Esophagus (tissue), 2 donors: ENCODE data around the gene PARD3. TPM values are rescaled to one million over a fixed set of nuclear protein-coding genes. Genes with fewer than 3 reads are reported as not detected.

Experiments used
- H3K27ac ChIP-seq, 2 donors: one replicate each; pipeline ENCODE4 v1.5.1; 2013; ENCODE audit warnings: low read depth in 2 of 2, mild to moderate bottlenecking in 2 of 2, inconsistent platforms in 1 of 2, low read length in 1 of 2, moderate library complexity in 1 of 2
- H3K27me3 ChIP-seq, 2 donors: one replicate each; pipeline ENCODE4 v1.6.1; 2013; ENCODE audit warnings: low read length in 2 of 2, control low read depth in 1 of 2, mild to moderate bottlenecking in 1 of 2; ENCODE audit not compliant: insufficient read depth in 2 of 2, control insufficient read depth in 1 of 2
- H3K36me3 ChIP-seq, 2 donors: one replicate each; pipeline ENCODE4 v1.6.1; 2013; ENCODE audit warnings: low read length in 1 of 2; ENCODE audit not compliant: control insufficient read depth in 2 of 2, insufficient read depth in 2 of 2
- H3K4me1 ChIP-seq, 2 donors: one replicate each; pipeline ENCODE4 v1.6.1; 2013; ENCODE audit warnings: low read length in 1 of 2; ENCODE audit not compliant: control insufficient read depth in 2 of 2, insufficient read depth in 2 of 2
- H3K4me3 ChIP-seq, 2 donors: one replicate each; pipeline ENCODE4 v1.5.1; 2013; ENCODE audit warnings: low read length in 2 of 2, mild to moderate bottlenecking in 2 of 2, low read depth in 1 of 2, moderate library complexity in 1 of 2
- H3K9me3 ChIP-seq, 2 donors: one replicate each; pipeline ENCODE4 v1.6.1; 2013; ENCODE audit warnings: mild to moderate bottlenecking in 2 of 2, low read depth in 1 of 2, low read length in 1 of 2, moderate library complexity in 1 of 2; ENCODE audit not compliant: control insufficient read depth in 2 of 2, insufficient read depth in 1 of 2
- WGBS, 2 donors: extraction: QIAGEN DNeasy Blood & Tissue Kit; methylation state at CpG; one replicate each; pipeline ENCODE4 v1.1.7; 2013; 5-methylcytosine and 5-hydroxymethylcytosine counted together
- polyA plus RNA-seq, 2 donors: library from polyadenylated mRNA; stranded (reverse); fragments of 200-250 nt; gene quantifications; one replicate each; pipeline ENCODE4 v1.2.3, GENCODE V29; 2013
- donor health status: healthy with polysubstance abuse.
- donor health status: Bipolar disorder and iron deficiency.

The PARD3 gene
- polyA plus RNA-seq, 2 donors: 40.3 to 71.3 TPM

GRCh38 chr10:34520510-34520909 lies 294.6 kb downstream of the PARD3 start:
- Histone ChIP-seq H3K27ac (no peak overlapping the region), H3K27me3 (no peaks in the 10 kb centered on the region), H3K9me3 (no peaks in the 10 kb centered on the region), H3K36me3 (no peaks in the 10 kb centered on the region), H3K4me1 (no peaks in the 10 kb centered on the region), H3K4me3 (no peak overlapping the region)
- WGBS, 2 donors: 87 to 93% methylated on average over 2 of the region's 2 CpGs

DNA sequence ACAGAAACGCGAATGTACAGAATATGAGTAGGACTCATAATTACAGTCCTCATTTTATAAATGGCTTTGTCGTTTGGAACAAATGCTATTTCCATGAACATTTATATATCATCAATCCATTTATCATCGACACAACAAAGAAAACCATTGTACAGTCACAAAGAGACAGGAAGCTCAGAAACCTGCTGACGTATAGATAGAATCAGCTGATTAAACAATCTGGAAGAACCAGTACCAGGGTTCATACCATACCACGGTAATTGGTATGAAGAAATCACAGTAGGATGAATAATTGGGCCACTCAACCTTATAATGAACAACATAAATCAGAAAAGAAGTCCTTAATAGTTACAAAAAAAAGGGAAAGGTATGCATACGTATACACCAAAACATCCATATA lies 295.0 kb downstream of the PARD3 start:
- peak overlapping the region; percentile 39 to 68 for H3K27ac ChIP-seq
- no peak overlapping the region for H3K4me3 ChIP-seq
- H3K36me3 ChIP-seq: peaks cover 0 to 2% of the 10 kb centered on the region in 2 donors
- WGBS, 2 donors: 65 to 69% methylated on average over 7 of the region's 7 CpGs
- no peaks in the 10 kb centered on the region for H3K27me3 ChIP-seq
- no peaks in the 10 kb centered on the region for H3K4me1 ChIP-seq
- H3K9me3 ChIP-seq: no peaks in the 10 kb centered on the region

DNA sequence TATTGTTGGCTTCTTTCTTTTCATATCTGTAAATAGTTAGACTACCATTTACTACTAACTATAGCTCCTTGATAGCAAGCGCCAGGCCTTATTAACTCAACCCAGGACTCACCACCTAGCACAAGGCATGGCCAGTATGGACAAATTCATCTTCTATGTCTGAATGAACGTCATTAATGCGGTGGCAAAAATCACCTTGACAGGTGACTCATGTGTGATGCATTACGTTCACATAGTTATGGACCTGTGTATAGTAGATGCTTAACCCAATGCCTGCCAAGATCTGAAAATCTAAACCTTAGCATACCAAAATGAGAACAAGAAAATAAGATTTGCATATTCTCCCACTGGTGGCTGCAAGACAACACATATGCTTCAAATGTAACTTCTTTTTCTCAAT lies 300.8 kb downstream of the PARD3 start:
- WGBS, 2 donors: 76 to 79% methylated on average over 4 of the region's 4 CpGs
- no peaks in the 10 kb centered on the region for H3K27me3 ChIP-seq
- no peak overlapping the region for H3K27ac ChIP-seq

DNA sequence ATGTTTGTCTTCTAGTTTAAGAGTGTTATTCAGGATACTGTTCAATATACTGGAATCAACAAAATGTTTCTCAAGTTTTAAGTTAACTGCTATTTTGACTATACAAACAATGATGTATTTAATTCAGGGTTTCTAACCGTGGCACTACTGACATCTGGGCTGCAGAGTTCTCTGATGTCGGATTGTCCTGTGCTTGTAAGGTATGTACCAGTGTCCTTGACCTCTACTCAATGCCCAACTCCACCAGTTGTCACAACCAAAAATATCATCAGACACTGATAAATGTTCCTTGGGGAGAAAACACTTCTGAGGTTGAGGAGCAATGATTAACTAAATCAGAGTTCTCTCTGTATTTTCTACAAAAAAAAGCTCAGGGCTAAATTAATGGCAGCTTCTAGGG lies 301.5 kb downstream of the PARD3 start:
- no peaks in the 10 kb centered on the region for H3K4me1 ChIP-seq
- H3K9me3 ChIP-seq: no peaks in the 10 kb centered on the region

More for the DNA sequence above, 300.8 kb downstream of the PARD3 start:
- H3K4me1 ChIP-seq: no peaks in the 10 kb centered on the region
- no peaks in the 10 kb centered on the region for H3K9me3 ChIP-seq
- no peak overlapping the region for H3K4me3 ChIP-seq
- H3K36me3 ChIP-seq: peaks cover 0 to 5% of the 10 kb centered on the region in 2 donors

GRCh38 chr10:34507217-34507616 lies 307.9 kb downstream of the PARD3 start:
- H3K27me3 ChIP-seq: no peaks in the 10 kb centered on the region
- no peak overlapping the region for H3K27ac ChIP-seq
- H3K36me3 ChIP-seq: no peaks in the 10 kb centered on the region
- no peaks in the 10 kb centered on the region for H3K9me3 ChIP-seq
- WGBS, 2 donors: 53 to 64% methylated on average over 3 of the region's 3 CpGs
- no peak overlapping the region for H3K4me3 ChIP-seq
- H3K4me1 ChIP-seq: no peaks in the 10 kb centered on the region

More for the DNA sequence above, 301.5 kb downstream of the PARD3 start:
- Histone ChIP-seq H3K4me3 (no peak overlapping the region), H3K27ac (no peak overlapping the region), H3K27me3 (no peaks in the 10 kb centered on the region), H3K36me3 (peaks cover 0 to 5% of the 10 kb centered on the region in 2 donors)
- WGBS, 2 donors: 82 to 85% methylated on average over 2 of the region's 2 CpGs

GRCh38 chr10:34506786-34507185 lies 308.3 kb downstream of the PARD3 start:
- Histone ChIP-seq H3K27me3 (no peaks in the 10 kb centered on the region), H3K9me3 (no peaks in the 10 kb centered on the region), H3K4me1 (no peaks in the 10 kb centered on the region), H3K27ac (no peak overlapping the region), H3K4me3 (no peak overlapping the region), H3K36me3 (no peaks in the 10 kb centered on the region)
- 91 to 93% methylated on average over 5 of the region's 5 CpGs for WGBS, 2 donors

DNA sequence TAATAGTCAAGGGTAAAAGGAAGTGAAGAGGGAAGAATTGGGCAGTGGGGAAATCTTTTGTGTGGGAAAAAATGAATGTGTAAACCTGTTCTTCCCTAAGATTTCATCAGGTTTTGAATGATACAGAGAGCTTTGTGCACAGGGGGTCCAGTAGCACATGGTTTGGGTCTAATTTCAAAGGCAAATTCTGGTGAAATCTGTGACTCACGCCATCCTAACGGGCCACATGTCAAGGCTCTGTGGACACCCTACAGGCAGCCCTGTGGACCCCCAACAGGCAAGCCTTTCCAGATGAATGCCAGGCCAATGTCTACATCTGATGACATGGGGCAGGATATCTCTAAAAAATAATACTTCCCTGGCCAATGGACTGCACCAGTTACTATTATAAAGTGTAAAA lies 309.8 kb downstream of the PARD3 start:
- no peak overlapping the region for H3K4me3 ChIP-seq

GRCh38 chr10:34504534-34504933 lies 310.6 kb downstream of the PARD3 start:
- H3K36me3 ChIP-seq: no peaks in the 10 kb centered on the region
- no peak overlapping the region for H3K27ac ChIP-seq
- H3K4me1 ChIP-seq: no peaks in the 10 kb centered on the region
- no peaks in the 10 kb centered on the region for H3K9me3 ChIP-seq
- no peak overlapping the region for H3K4me3 ChIP-seq
- 44 to 72% methylated on average over 3 of the region's 3 CpGs for WGBS, 2 donors
- H3K27me3 ChIP-seq: no peaks in the 10 kb centered on the region

More for the DNA sequence above, 309.8 kb downstream of the PARD3 start:
- no peaks in the 10 kb centered on the region for H3K4me1 ChIP-seq
- 93 to 96% methylated on average over 2 of the region's 2 CpGs for WGBS, 2 donors
- no peaks in the 10 kb centered on the region for H3K36me3 ChIP-seq
- no peak overlapping the region for H3K27ac ChIP-seq
- no peaks in the 10 kb centered on the region for H3K27me3 ChIP-seq
- H3K9me3 ChIP-seq: no peaks in the 10 kb centered on the region

DNA sequence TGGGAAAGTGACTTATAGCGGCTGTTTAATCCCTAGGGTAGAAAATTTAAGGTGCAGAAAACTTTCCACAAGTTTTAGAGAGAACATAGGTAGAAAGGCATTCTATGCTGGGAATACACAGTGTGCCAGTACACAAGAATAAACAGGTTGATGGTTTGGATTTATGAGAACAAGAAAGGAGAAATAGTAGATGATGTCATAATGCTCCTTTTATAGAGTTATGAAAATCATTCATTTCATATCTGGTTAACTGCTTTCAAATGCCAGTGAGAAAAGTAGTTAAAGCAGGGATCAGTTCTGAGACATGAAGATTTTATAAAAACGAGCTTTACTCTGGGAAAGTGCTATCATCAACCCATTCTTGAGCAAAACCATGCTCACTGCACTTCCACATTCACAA lies 311.4 kb downstream of the PARD3 start:
- WGBS, 2 donors: 81 to 84% methylated on average over 2 of the region's 2 CpGs
- Histone ChIP-seq H3K4me1 (no peaks in the 10 kb centered on the region), H3K9me3 (no peaks in the 10 kb centered on the region), H3K27me3 (no peaks in the 10 kb centered on the region), H3K4me3 (no peak overlapping the region), H3K27ac (no peak overlapping the region), H3K36me3 (no peaks in the 10 kb centered on the region)

DNA sequence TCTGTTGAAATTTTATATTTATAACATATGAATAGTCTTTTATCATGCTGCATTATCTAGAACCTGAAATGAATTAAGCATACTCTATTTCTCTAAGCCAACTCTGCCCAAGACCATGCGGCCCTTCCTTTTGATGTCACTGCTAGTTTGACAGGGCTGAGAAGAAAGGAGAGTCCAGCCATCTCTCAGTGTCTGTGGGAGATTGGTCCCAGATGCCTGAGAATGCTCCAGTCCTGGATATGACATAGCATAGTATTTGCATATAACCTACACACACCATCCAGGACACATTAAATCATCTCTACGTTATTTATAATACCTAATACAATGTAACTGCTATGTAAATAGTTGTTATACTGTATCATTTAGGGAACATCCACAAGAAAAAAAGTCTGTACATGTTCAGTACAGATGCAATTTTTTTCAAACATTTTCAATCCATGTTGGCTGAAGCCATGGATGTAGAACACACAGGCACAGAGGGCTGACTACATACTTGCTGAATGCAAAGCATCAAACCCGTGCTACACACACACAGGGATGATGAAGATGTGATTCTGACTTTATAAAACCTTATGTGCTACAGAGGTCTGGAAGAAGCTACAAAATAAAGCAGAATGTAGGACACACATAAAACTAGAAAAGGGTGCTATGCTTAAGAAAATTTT lies 315.4 kb downstream of the PARD3 start:
- Histone ChIP-seq H3K9me3 (no peaks in the 10 kb centered on the region), H3K27ac (no peak overlapping the region), H3K36me3 (no peaks in the 10 kb centered on the region), H3K27me3 (no peaks in the 10 kb centered on the region), H3K4me1 (no peaks in the 10 kb centered on the region), H3K4me3 (no peak overlapping the region)
- 84 to 87% methylated on average over 3 of the region's 3 CpGs for WGBS, 2 donors
